Fibroblast of skin of abdomen (primary cell): ENCODE data around the gene WT1.
"Not testable (repeated sequence)": the region's sequence is repeated elsewhere in the genome, so short reads cannot be mapped to it uniquely, and the experiment has no call there.

Experiments used
- DNase-seq: peaks from one replicate; pipeline ENCODE4 v3.0.0-alpha.2; 2013

WT1 gene

DNA sequence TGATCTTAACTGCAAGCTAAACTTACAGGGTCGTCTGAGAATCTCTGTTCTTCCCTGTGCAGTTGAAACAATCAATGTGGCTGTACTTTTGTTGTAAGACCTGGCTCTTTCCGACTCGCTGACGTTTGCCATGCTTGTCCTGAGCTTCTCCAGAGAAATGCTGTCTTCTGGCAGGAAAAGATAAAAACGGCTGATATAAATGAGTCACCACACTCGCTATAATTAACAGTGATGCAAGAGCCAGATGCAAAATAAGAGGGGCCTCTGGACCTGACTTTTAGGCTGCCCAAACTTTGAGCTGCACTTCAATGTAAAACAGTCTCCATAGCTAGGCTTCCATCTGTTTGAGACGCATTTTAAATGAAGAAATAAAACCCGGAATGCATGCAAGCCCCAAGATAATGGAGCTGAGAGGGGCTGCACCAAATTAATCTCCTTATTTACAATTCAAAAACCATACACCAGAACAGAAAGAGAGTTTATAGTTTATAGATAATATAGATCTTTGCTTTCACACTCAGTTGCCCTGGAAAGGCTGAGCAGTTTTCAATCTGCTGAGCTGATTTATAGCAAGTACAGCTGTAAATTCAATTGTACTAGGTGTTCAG is 48.5 kb downstream of the WT1 start:
- peak; percentile 67 for DNase-seq

DNA sequence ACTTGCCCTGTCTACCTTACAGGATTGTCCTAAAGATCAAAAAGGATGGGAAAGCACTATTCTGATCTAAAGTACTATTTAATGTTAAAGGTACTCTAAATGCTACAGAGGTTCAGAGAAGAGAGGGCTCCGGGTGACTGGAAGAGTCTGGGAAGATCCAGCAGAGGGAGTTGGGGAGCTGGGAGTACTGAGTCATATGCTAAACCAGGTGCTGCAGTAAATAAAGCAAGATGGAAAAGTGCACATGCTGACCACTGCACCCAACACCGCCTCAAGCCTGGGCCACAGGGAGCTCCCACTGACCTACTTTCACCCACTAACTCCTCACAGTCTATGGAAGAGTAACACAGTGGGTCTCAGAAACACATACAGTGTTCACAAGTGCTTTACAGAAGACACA is 49.3 kb downstream of the WT1 start:
- peak; percentile 49 for DNase-seq

DNA sequence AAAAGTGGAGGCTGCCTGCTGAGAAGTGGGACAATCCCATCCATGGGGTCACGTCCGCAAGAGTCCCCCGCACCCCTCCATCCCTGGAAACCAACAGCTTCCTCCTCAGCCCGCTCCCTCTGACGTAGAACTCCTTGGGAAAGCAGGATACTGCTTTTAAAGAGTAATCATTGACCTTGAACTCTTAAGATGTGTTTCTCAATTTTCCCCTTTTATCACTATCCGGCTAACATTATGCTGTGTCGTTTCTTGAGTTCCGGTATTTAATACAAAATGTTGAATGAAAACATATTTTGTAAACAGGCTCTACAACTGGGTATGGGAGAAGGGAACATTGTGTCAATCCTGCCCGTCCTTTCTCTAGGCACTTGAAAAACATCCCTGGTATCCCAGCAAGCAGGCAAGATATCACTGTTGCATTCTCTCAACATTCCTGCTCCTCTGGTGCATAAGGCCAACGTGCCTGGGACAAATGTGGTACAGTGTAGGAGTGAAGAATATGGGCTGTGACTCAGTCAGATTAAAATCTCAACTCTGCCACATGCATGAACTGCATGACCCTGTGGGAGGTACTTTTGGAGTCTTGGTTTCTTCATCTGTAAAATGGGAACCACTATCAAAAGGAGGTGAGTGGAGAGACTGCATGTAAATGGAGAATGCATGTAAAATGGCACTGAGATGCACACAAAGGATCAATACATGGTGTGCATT is 52.8 kb downstream of the WT1 start:
- DNase-seq = peak; percentile 30

DNA sequence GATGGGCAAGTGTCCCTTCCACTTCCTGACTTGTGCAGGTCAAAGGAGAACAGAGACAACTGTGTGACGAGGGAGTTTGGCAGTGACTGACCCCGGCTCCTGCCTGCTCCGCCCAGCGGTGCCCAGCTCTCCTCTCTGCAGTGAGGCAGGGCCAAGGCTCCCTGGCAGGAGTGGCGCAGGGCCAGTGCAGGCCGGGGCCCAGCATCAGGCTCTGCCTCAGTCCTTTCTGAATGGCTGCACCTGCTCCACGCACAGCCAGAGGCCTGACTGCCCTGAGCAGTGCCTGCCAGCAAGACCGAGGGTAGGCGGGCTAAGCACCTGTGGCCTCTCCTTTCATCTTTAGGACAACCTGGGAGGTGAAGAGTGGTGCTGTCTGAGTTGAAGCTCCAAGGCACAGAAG is 54.2 kb downstream of the WT1 start:
- DNase-seq = no peak

DNA sequence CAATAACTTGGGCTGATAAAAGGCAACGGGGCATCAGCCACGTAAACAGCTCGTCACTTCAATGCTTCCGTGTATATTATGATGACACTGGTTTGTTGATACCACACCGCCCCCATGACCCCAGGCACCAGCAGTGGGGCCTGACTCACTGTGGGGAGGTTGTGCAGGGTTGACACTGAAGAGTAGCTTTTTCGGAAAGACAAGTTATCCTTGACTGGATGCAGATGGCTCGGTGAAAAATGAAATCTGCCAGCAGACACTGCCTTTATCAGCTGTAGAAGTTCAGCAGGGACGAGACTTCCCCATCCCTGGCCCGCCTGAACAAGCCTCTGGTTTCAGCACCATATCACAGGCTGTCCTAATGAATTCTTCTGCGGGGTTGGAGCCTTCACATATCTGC is 55.6 kb downstream of the WT1 start:
- no peak for DNase-seq

DNA sequence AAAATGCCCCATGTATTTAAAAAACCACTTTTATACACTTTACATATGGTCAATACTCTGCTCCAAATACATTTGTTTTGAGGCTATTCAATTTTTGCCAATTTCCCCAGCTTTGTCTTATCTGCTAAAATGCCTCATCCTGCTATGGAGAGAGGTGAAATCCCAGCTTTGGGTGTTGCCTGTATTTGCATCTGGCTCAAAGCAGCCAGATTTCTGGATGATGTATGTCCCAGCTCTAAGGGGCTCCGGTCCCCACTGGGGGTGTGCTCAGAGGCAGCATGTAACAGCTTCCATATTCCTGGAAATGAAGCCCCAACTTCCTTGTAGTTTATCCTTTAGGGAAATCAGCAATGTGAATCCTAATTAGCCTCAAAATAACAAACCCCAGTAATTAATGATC is 59.5 kb downstream of the WT1 start:
- DNase-seq = no peak

DNA sequence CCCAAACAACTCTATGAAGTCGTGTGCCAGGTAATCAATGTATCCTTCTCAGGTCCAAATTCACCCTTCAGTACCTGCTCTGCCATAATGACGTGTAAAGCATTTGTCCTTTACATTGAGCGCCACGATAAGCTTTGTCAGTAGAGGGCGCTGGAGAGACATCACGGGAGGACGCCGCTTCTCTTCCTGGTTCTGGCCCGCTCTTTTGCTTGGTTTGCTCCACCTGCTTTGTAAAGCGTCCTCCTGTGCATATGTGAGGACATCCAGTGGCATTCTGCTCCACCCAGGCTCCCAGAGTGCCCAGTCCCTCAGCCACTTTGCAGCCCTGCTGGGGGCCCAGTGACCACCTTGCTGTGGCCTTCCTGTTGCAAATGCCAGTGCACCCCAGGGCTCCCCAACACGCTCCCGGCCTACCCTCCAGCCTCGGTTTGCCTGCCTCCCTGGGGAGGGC is 61.1 kb downstream of the WT1 start:
- peak; percentile 25 for DNase-seq

DNA sequence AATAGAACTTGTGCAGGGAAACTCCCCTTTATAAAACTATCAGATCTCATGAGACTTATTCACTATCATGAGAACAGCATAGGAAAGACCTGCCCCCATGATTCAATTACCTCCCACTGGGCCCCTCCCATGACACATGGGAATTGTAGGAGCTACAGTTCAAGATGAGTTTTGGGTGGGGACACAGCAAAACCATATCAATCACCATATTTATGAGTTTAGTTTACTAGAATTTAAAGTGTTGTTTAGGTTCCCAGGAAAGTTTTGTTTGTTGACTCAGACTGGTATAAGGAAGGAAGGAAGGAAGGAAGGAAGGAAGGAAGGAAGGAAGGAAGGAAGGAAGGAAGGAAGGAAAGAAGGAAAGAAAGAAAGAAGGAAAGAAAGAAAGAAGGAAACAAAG is 65.4 kb downstream of the WT1 start:
- not testable (repeated sequence) for DNase-seq

DNA sequence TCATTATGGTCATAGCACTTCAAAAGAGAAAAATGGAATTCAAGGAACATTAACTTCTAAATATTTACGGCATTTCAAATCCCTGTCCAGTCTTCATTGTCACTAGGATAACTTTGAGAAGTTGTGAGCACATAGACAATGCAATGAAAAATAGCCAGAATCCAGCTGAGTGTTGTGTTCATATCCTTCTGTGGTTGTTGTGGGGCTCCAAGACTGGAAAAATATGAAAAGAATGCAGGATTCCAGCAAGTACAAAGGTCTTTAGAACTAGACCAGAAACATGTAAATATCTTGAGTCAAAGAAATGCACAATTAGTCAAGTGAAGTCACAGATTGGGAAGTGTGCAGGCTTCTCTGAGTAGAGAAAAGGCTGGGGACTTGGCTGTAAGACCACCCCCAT is 68.7 kb downstream of the WT1 start:
- peak; percentile 82 for DNase-seq

DNA sequence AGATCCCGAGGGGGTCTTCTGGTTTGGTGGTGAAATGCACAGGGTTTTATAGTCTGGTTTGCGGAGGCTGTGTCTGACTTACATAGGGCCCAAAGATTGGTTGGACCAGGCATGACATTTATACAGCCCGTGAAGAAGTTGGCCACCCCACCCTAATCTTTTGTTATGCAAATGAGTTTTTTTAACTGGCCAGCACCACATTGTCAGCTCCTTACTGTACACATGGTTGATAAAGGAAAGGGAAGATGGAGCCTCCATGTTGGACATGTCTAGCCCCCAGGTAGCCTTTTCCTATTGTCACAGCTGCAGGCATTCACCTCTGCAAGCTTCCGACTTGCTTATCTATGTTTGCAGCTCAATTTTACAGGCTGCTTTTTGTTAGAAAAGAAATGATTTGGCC is 70.1 kb downstream of the WT1 start:
- no peak for DNase-seq

DNA sequence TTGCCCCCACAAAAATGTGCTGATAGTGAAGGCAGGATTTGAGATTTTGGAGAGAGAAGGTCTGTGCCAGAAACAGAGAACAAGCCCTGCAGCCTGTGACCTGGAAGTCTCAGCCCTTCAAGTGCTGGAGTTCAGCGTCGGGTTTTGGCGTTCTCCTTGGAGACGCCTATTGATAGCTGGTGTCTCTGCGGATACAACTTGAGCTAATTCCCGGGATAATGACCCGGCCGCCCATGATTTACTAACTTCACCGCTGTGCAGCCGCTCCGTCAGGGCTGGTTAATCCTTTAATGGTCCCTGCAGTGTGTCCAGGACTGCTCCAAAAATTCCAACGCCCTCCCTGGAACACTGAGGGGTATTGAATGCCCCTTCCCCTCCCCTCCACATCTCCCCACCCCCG is 76.6 kb downstream of the WT1 start:
- no peak for DNase-seq

DNA sequence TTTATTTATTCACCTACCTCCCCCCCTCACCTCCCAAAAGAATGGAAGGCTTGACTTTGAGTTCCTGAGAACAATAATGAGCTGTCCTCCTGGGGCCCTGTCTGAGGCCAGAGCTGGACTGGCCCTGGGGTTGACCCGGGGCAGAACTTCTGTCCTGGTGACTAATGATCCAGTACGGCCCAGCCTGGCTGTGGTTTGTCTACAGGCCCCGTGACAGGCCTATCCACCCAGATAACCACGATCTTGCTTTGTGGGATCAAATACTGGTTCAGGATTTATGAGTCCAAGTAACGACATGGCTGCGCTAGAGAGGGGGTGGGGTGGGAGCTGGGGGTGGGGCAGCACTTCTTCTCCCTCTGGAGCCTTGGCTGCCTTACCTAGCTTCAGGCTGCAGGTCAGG is 81.5 kb downstream of the WT1 start:
- DNase-seq = no peak

DNA sequence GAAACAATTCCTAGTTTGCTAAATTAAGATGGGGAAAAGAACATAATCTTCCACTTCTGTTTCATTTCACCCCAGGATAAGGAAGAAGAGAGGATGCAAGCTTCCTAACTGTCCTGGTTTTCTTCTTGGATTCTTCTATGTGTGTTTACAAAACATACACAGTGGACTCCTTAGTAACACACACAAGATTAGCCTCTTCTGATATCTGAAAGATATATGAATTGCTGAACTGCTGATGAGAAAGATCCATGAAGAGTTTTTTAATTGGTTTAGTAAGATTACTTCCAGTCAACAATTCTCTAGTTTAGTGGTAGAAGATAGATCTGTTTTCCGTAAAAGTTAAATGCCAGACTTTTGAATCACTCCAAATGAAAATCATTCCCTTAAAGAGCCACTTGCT is 86.8 kb downstream of the WT1 start:
- peak; percentile 32 for DNase-seq

DNA sequence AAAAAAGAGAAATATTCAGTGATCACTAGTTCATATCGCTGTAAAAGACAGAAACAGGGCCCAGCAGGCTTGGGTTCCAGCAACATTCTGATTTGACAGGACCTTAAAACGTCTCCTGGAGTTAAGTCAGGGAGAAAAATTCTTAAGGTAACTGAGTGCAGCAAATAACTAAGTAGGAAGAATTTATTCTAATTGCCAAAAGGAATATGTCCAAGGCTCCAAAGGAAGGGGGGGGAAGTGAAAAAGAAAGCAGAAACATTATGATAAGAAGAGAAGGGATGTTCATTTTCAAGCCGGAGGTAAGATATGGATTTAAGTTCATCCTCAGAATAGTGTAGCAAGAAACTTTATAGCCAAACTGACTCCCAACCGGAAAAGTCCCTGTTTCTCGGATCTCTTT is 90.4 kb downstream of the WT1 start:
- DNase-seq = no peak

DNA sequence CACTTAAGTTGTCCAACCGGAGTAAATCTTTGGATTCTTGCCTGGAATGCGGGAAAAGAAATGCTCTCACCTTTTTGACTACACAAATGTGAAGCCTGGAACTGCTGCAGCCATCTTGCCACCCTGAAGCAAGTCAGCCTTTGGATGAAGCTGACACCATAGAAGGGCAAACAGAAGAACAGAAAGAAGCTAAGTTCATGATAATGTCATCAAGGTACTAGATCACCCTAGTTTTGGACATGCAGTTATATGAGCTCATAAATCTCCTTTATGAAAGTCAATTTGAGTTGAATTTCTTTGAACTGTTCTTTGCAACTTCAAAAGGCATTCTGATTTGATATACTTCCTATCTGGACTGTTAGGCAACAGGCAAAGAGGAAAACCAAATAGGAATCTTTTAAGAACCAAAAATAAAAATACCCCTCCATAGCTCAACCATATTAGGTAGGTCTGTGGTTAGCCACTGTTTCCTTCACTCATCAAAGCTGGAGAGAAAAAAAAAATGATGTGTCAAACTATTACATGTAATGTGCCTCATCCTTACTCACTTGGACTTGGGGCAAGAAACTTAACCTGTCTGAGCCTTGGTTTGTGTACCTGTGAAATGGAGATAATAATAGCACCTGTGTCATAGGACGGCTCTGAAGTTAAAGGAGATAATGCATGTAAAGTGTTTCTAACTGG is 91.9 kb downstream of the WT1 start:
- DNase-seq = peak; percentile 42

DNA sequence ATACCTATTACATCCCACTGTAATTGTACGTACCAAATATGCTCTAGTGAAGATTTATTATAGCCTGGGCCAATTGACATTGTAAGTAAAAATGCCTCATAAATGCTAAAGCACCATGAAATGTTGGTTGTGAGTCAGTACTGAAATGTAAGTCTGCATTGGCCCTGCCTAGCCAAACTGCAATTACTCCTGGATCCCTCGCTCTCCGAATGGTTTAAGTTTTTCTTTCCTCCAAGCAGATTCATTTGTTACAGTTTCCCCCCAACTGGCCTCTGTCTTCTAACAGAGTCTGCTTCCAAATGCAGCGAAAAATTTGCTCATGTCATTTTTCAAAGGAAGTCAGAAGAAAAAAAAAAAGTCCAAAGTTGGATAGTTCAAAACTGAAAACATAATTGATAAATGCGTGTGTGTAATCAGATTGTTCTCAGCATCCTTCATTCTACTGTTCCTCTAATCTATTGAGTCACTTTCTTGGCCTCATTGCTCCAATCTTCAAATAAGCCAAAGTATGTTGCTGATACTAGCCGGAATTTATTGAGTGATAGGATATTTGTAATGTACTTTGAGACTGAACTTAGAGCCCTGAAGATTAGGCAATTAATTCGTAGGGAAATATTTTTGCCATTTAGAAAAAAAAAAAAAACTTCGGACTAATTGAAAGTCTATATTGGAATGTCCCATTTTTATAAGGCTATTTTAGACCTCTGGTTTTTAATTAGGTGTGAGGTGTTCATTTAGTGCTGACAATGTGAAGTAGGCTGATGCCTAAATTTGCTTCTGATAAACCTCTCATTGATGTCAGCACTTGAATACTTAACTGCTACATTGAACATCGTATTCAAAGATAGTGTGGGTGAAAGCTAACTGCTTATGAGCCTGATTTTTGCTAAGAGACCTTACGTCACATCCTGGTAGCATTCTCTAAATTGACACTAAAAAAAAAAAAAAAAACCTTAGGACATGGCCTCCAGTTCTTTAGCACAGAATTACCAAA is 93.4 kb downstream of the WT1 start:
- peak; percentile 63 for DNase-seq

DNA sequence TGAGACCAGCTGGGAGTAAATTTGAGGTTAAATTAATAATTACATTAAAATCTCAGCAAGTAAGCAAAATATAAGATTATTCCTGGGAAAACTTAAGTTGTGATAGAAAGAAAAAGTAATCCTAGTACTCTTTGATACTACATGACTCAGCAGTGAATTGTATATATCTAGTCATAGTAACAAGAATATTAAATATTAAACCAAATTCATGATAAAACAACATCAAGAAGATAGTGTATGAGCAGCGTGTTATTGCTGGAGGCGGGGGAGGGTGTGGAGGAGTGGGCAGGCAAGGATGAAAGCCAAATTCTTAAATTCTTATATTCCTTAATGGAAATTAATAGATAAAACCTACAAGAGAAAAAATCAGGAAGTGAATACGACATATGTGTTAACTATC is 95.2 kb downstream of the WT1 start:
- DNase-seq = no peak
